Head of caudate nucleus (tissue), 42 donors: ENCODE results near the gene CREB5.
"Not testable (repeated sequence)": the region's sequence is repeated elsewhere in the genome, so short reads cannot be mapped to it uniquely, and the experiment has no call there.

Source experiments
- DNase-seq, 42 donors: peaks; one replicate each; pipeline versions ENCODE4 v3.0.0 to v3.0.0-alpha.2; 2020 to 2021; ENCODE audit warnings: mixed read lengths in 7 of 42
- intact Hi-C: fragments of 100-400 bp; cut with DNase I; formaldehyde crosslinking; loops from one replicate; pipeline ENCODE4 v1.15.0; 2022

Gene CREB5

GRCh38 chr7:28529755-28530154, 117.4 kb downstream of the CREB5 start:
- intact Hi-C loops = no loop called here
- no peak for DNase-seq

GRCh38 chr7:28530175-28530802, 118.0 kb downstream of the CREB5 start:
- DNase-seq = no peak
- intact Hi-C loops = no loop called here

DNA sequence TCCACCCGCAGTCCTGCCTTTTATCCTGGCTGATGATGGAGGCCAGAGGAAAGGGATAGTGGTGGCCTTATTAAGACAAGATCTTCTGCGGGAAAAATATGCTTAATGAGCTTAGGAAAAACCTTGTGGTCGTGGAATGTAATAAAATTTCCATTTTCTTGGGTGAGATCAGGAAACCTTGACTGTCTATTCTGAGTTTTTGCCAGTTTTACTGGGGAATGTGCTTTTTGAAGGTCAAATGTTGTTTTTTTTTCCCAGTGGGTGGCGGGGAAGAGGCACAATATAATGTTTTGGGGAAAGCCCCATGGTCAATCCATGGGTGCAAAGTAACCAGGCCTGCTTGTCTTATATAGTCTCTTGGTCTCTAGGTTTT, 118.5 kb downstream of the CREB5 start:
- no peak for DNase-seq
- intact Hi-C loops = no loop called here

GRCh38 chr7:28531291-28531690, 119.0 kb downstream of the CREB5 start:
- intact Hi-C loops = no loop called here
- no peak for DNase-seq

GRCh38 chr7:28532181-28532580, 119.9 kb downstream of the CREB5 start:
- intact Hi-C loops = no loop called here
- DNase-seq = no peak

DNA sequence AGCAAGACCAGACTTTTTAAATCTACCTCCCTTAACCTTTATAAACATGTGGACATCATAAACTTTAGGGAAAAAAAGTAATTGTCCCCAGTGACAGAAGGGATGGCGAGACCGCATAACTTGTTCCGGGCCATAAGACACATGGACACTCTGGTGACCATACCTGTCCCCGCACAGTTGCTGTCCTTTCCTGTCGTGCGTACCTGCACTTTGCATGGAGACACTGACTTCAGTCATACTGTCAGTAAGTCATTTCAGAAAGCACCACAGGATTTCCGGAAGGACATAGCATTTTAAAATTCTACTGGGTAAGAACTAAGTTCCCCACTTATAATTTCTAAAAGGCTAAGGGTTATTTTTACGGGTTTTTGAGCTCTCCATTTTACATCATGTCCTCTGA, 120.9 kb downstream of the CREB5 start:
- intact Hi-C loops = no loop called here
- no peak for DNase-seq

- DNase-seq = peak in 40 of 42 donors; percentile 5 to 90 (median 62)
- intact Hi-C loops = no loop called here
These were observed 121.6 kb downstream of the CREB5 start for GRCh38 chr7:28533731-28534531.

GRCh38 chr7:28536259-28536658, 123.9 kb downstream of the CREB5 start:
- no peak for DNase-seq
- intact Hi-C loops = no loop called here

GRCh38 chr7:28539289-28539981, 127.1 kb downstream of the CREB5 start:
- intact Hi-C loops = no loop called here
- no peak for DNase-seq

- no peak for DNase-seq
- intact Hi-C loops = no loop called here
These were observed 130.1 kb downstream of the CREB5 start for GRCh38 chr7:28542410-28542809.

GRCh38 chr7:28544453-28545117, 132.3 kb downstream of the CREB5 start:
- no peak for DNase-seq
- intact Hi-C loops = no loop called here

- intact Hi-C loops = no loop called here
- DNase-seq = no peak
These were observed 133.7 kb downstream of the CREB5 start for GRCh38 chr7:28546067-28546466.

GRCh38 chr7:28547115-28547514, 134.8 kb downstream of the CREB5 start:
- intact Hi-C loops = no loop called here
- no peak for DNase-seq

- DNase-seq = no peak
- intact Hi-C loops = no loop called here
These were observed 136.1 kb downstream of the CREB5 start for GRCh38 chr7:28548416-28548815.

- intact Hi-C loops = no loop called here
- no peak for DNase-seq
These were observed 137.7 kb downstream of the CREB5 start for GRCh38 chr7:28549998-28550397.

DNA sequence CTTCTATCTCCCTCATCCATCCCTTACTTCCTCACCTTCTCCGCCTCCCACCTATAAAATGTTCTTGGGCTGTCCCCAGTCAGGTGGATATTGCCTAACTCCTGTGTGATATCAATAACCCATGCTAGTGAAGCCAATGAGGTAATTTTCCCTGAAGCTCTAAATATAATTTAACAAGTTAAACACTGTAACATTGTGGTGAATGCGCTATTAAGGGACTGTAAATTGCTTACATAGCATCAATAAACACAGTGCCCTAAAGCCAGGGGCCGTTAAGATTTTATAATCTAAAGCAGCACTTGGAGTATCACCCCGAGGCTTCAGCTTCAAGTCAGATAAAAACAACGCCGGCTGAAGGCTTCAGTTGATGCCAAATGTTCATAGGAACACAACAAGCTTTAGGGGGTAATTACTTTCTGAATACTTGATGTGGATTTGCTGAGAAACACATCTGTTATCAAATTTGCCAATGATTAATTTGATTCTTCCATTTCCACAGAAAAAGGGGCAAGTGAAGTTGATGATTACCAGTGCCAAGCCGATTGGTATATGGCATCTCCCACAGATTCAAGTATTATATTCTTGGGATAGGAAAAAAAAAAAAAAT, 138.4 kb downstream of the CREB5 start:
- intact Hi-C loops = no loop called here
- DNase-seq = no peak

GRCh38 chr7:28551331-28551730, 139.0 kb downstream of the CREB5 start:
- intact Hi-C loops = no loop called here
- DNase-seq = no peak

GRCh38 chr7:28551766-28552165, 139.4 kb downstream of the CREB5 start:
- DNase-seq, intact Hi-C loops: not testable (repeated sequence)

GRCh38 chr7:28554802-28555471, 142.6 kb downstream of the CREB5 start:
- intact Hi-C loops = no loop called here
- DNase-seq = no peak
